SK-N-SH (cell line): Measurements from ENCODE around the gene PTAR1. TPM values are rescaled to one million over a fixed set of nuclear protein-coding genes. Genes with fewer than 3 reads are reported as not detected.

ENCODE experiments used
- CTCF ChIA-PET: fragments of 300-600, 350-600 bp; formaldehyde crosslinking; extraction: SDS; loops from one replicate; lab custom pipeline; 2021; lab: Yijun Ruan, JAX
- POLR2A ChIA-PET: fragments of 350-600 bp; sonication (Branson Sonifier 250); formaldehyde crosslinking; extraction: SDS; loops from one replicate; lab custom pipeline; 2020; ENCODE audit warnings: antibody characterized with exemption, inconsistent platforms; lab: Yijun Ruan, JAX
- DNase-seq: peaks from one replicate; pipeline ENCODE4 v3.0.0; 2012
- H2AFZ ChIP-seq: fragments of 200-600 bp; sonication (generic); 2 replicates; pipeline ENCODE4 v1.8.1; 2016; ENCODE audit warnings: antibody characterized with exemption, mild to moderate bottlenecking, low read depth
- H3F3A ChIP-seq: fragments of 200-600 bp; sonication (generic); replicated peaks from 2 replicates; pipeline ENCODE3; 2016; ENCODE audit warnings: antibody characterized with exemption, mild to moderate bottlenecking; ENCODE audit not compliant: insufficient read depth
- H3K27ac ChIP-seq, 2 experiments: fragments of 200-500 bp in 1 of 2; fragments of 200-600 bp in 1 of 2; sonication (Bioruptor generic) in 1 of 2; sonication (generic), shearing (Covaris generic) in 1 of 2; 2 replicates each; pipeline versions ENCODE4 v1.5.1 to v1.6.1; 2014 to 2016; ENCODE audit warnings: low read depth in 2 of 2, inconsistent platforms in 1 of 2, low read length in 1 of 2, mild to moderate bottlenecking in 1 of 2, mixed read lengths in 1 of 2
- H3K27me3 ChIP-seq: fragments of 200-600 bp; sonication (generic), shearing (Covaris generic); 2 replicates; pipeline ENCODE4 v1.6.1; 2016; ENCODE audit warnings: mixed run types; ENCODE audit not compliant: insufficient read depth
- H3K36me3 ChIP-seq, 2 experiments: fragments of 200-500 bp in 1 of 2; fragments of 200-600 bp in 1 of 2; sonication (Bioruptor generic) in 1 of 2; sonication (generic) in 1 of 2; replicated peaks in 1 of 2; 2 replicates each; pipeline versions ENCODE3 to v1.5.1; 2014 to 2016; ENCODE audit warnings: low read length in 1 of 2, mild to moderate bottlenecking in 1 of 2; ENCODE audit not compliant: insufficient read depth in 2 of 2, control insufficient read depth in 1 of 2
- H3K4me1 ChIP-seq, 2 experiments: fragments of 200-500 bp in 1 of 2; fragments of 200-600 bp in 1 of 2; sonication (Bioruptor generic) in 1 of 2; sonication (generic), shearing (Covaris generic) in 1 of 2; 2 replicates each; pipeline versions ENCODE4 v1.5.1 to v1.6.1; 2014 to 2016; ENCODE audit warnings: low read depth in 1 of 2, low read length in 1 of 2, mixed run types in 1 of 2; ENCODE audit not compliant: insufficient read depth in 2 of 2, control insufficient read depth in 1 of 2
- H3K4me2 ChIP-seq: fragments of 200-600 bp; sonication (generic), shearing (Covaris generic); 2 replicates; pipeline ENCODE4 v1.6.1; 2017; ENCODE audit warnings: mixed run types
- H3K4me3 ChIP-seq, 2 experiments: fragments of 200-500 bp in 1 of 2; fragments of 200-600 bp in 1 of 2; sonication (Bioruptor generic) in 1 of 2; sonication (generic), shearing (Covaris generic) in 1 of 2; 2 replicates each; pipeline versions ENCODE4 v1.5.1 to v1.8.1; 2014 to 2016; ENCODE audit warnings: low read depth in 2 of 2, inconsistent platforms in 1 of 2, low read length in 1 of 2, mild to moderate bottlenecking in 1 of 2, mixed read lengths in 1 of 2, moderate library complexity in 1 of 2
- H3K79me2 ChIP-seq: fragments of 200-600 bp; sonication (generic); 2 replicates; pipeline ENCODE4 v1.8.1; 2017; ENCODE audit warnings: mild to moderate bottlenecking; ENCODE audit not compliant: insufficient read depth
- H3K9ac ChIP-seq: fragments of 200-600 bp; sonication (generic); 2 replicates; pipeline ENCODE4 v1.6.1; 2017; ENCODE audit warnings: mixed run types
- H3K9me2 ChIP-seq: fragments of 200-600 bp; sonication (generic); 2 replicates; pipeline ENCODE4 v1.6.1; 2017; ENCODE audit warnings: mixed run types
- H3K9me3 ChIP-seq: fragments of 200-600 bp; sonication (generic); 2 replicates; pipeline ENCODE4 v1.6.1; 2017; ENCODE audit warnings: mixed run types, mild to moderate bottlenecking, moderate library complexity
- H4K20me1 ChIP-seq: fragments of 200-600 bp; sonication (generic); 2 replicates; pipeline ENCODE4 v1.6.1; 2017; ENCODE audit warnings: mild to moderate bottlenecking, mixed run types; ENCODE audit not compliant: insufficient read depth
- EZH2phosphoT487 ChIP-seq: fragments of 200-600 bp; sonication (generic); IDR thresholded peaks from 2 replicates; pipeline ENCODE4 v1.6.1; 2017; ENCODE audit warnings: low read depth, mixed run types, mild to moderate bottlenecking, antibody characterized with exemption, moderate library complexity, borderline replicate concordance
- FOSL2 ChIP-seq: IDR thresholded peaks from 2 replicates; pipeline ENCODE4 v1.4.0; 2012; ENCODE audit warnings: low read depth, mild to moderate bottlenecking, moderate library complexity, borderline replicate concordance
- GABPA ChIP-seq: IDR thresholded peaks from 2 replicates; pipeline ENCODE4 v1.4.0; 2012; ENCODE audit warnings: low read depth, mild to moderate bottlenecking
- GATA2 ChIP-seq: sonication (generic); formaldehyde crosslinking; IDR thresholded peaks from 2 replicates; pipeline ENCODE4 v1.5.0; 2020; ENCODE audit warnings: mild to moderate bottlenecking, missing genetic modification reagents
- JUND ChIP-seq: IDR thresholded peaks from 2 replicates; pipeline ENCODE4 v1.4.0; 2012
- MEF2A ChIP-seq: IDR thresholded peaks from 2 replicates; pipeline ENCODE4 v1.4.0; 2012; ENCODE audit warnings: low read depth, borderline replicate concordance
- MXI1 ChIP-seq: IDR thresholded peaks from 2 replicates; pipeline ENCODE4 v1.6.1; 2012; ENCODE audit warnings: mild to moderate bottlenecking, low read depth, low read length, improper control_type of control experiment
- RCOR1 ChIP-seq: fragments of 150-350 bp; IDR thresholded peaks from 2 replicates; pipeline ENCODE4 v1.6.1; 2017; ENCODE audit warnings: antibody characterized with exemption, low read length
- SIN3A ChIP-seq: IDR thresholded peaks from 2 replicates; pipeline ENCODE4 v1.6.1; 2012; ENCODE audit warnings: low read depth, mild to moderate bottlenecking, low read length, moderate library complexity, borderline replicate concordance
- SMC3 ChIP-seq: IDR thresholded peaks from 2 replicates; pipeline ENCODE4 v1.6.1; 2012; ENCODE audit warnings: low read depth, low read length, improper control_type of control experiment
- TAF1 ChIP-seq: IDR thresholded peaks from 2 replicates; pipeline ENCODE4 v1.6.1; 2012; ENCODE audit warnings: low read depth, mild to moderate bottlenecking, low read length, moderate library complexity, borderline replicate concordance
- YY1 ChIP-seq: IDR thresholded peaks from 2 replicates; pipeline ENCODE4 v1.4.0; 2012; ENCODE audit warnings: low read depth, mild to moderate bottlenecking
- WGBS: methylation state at CpG from one replicate; pipeline ENCODE4 v1.1.6; 2017; ENCODE audit warnings: low lambda C conversion rate; 5-methylcytosine and 5-hydroxymethylcytosine counted together
- polyA plus RNA-seq, 3 experiments: library from polyadenylated mRNA; depleted of rRNA; stranded (reverse); fragments of >200 nt; gene quantifications; 2 replicates each; pipeline ENCODE4 v1.2.3, GENCODE V29; 2012
- TF ChIP-seq, protein P1 (sequence below): IDR thresholded peaks from 2 replicates; pipeline ENCODE4 v1.4.0; 2012; ENCODE audit warnings: low read depth, borderline replicate concordance
- TF ChIP-seq, protein P2 (sequence below): fragments of 150-350 bp; IDR thresholded peaks from 2 replicates; pipeline ENCODE4 v1.6.1; 2016; ENCODE audit warnings: mild to moderate bottlenecking, low read depth, low read length
- TF ChIP-seq, protein P3 (sequence below): fragments of 200-600 bp; sonication (generic); IDR thresholded peaks from 2 replicates; pipeline ENCODE4 v1.6.1; 2017; ENCODE audit warnings: antibody characterized with exemption, mild to moderate bottlenecking, moderate library complexity
- TF ChIP-seq, protein P4 (sequence below): IDR thresholded peaks from 2 replicates; pipeline ENCODE4 v1.4.0; 2012; ENCODE audit warnings: low read depth, borderline replicate concordance
- TF ChIP-seq, protein P5 (sequence below): IDR thresholded peaks from 2 replicates; pipeline ENCODE4; 2012
- TF ChIP-seq, protein P6 (sequence below): fragments of 150-350 bp; IDR thresholded peaks from 2 replicates; pipeline ENCODE4 v1.6.1; 2017; ENCODE audit warnings: antibody characterized with exemption, low read length, low read depth, borderline replicate concordance
- TF ChIP-seq, protein P7 (sequence below): IDR thresholded peaks from 2 replicates; pipeline ENCODE4 v1.6.1; 2012; ENCODE audit warnings: mild to moderate bottlenecking, low read depth, low read length, moderate library complexity

The PTAR1 gene
- polyA plus RNA-seq, 1 of the 3 experiments (the other 2 are of a cell fraction), result 4.7 TPM

DNA sequence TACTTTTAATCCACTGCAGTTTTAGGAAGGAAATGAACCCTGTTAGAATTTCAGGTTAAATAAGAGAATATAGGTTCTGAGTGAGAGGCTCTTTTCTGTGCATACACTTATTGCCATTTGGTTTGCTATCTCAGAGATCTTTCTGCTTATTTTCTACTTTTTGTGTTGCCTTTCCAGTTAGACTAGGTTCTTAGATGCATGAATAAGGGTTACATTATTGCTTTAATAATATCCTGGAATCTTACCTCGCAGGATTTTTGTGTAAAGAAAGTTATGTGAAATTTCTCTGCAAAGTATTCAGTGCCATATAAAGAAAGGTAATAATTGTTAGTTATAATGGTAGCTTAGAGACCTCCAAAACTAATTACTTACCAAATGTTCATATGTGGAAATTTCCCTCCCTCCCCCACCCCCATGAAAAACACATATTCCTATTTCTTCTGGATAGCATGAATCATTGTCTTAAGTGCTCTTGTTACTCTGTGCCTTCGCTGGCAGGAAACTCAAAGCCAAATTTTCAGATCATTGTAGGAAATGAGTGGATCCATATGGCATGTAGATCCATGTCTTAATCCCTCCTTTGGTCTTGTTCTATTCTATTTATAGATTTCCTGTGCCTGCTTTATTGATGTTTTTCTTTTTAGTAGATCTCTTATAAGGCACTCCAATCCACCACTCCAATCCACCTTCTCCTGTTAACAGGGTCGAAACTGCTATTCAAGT is 84.9 kb downstream of the PTAR1 start:
- Histone ChIP-seq H3K9ac (peak overlapping the region; percentile 34; the same call in 1 of the 2 replicates), H3K9me3 (no peaks in the 10 kb centered on the region), H3K79me2 (peaks cover 4% of the 10 kb centered on the region; the same call in 1 of the 2 replicates), H3K27me3 (no peaks in the 10 kb centered on the region), H3K36me3 (no peaks in the 10 kb centered on the region), H3F3A (peaks cover 32% of the 10 kb centered on the region), H3K4me1 (peaks cover 8 to 36% of the 10 kb centered on the region in 2 experiments; a peak in 3 of 4 replicates), H4K20me1 (no peaks in the 10 kb centered on the region), H2AFZ (peak overlapping the region; percentile 76), H3K27ac (peak overlapping the region; percentile 44 to 92; a peak in 3 of 4 replicates), H3K4me3 (no peak overlapping the region), H3K9me2 (no peaks in the 10 kb centered on the region), H3K4me2 (peak overlapping the region; percentile 95)
- WGBS, result 27% methylated on average over 3 of the region's 3 CpGs
- DNase-seq, result no peak
- CTCF ChIA-PET, result interaction anchor here (0.8 to 4.6 kb wide), 2 partner anchors 27 to 244 kb away, joined by 3 to 46 read pairs; no protein-coding TSS in a partner anchor
- POLR2A ChIA-PET, result no interaction called here
- TF ChIP-seq, protein P1, sequence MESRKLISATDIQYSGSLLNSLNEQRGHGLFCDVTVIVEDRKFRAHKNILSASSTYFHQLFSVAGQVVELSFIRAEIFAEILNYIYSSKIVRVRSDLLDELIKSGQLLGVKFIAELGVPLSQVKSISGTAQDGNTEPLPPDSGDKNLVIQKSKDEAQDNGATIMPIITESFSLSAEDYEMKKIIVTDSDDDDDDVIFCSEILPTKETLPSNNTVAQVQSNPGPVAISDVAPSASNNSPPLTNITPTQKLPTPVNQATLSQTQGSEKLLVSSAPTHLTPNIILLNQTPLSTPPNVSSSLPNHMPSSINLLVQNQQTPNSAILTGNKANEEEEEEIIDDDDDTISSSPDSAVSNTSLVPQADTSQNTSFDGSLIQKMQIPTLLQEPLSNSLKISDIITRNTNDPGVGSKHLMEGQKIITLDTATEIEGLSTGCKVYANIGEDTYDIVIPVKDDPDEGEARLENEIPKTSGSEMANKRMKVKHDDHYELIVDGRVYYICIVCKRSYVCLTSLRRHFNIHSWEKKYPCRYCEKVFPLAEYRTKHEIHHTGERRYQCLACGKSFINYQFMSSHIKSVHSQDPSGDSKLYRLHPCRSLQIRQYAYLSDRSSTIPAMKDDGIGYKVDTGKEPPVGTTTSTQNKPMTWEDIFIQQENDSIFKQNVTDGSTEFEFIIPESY, result 0 out of 2 replicates have a peak, but pooled peaks have one; percentile 29
- TF ChIP-seq GATA2 (CRISPR knock-in tag), result no peak
- peak; percentile 75 for TF ChIP-seq JUND
- TF ChIP-seq, protein P2, sequence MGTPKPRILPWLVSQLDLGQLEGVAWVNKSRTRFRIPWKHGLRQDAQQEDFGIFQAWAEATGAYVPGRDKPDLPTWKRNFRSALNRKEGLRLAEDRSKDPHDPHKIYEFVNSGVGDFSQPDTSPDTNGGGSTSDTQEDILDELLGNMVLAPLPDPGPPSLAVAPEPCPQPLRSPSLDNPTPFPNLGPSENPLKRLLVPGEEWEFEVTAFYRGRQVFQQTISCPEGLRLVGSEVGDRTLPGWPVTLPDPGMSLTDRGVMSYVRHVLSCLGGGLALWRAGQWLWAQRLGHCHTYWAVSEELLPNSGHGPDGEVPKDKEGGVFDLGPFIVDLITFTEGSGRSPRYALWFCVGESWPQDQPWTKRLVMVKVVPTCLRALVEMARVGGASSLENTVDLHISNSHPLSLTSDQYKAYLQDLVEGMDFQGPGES, result no peak
- TF ChIP-seq MEF2A, result peak; percentile 97
- TF ChIP-seq, protein P3, sequence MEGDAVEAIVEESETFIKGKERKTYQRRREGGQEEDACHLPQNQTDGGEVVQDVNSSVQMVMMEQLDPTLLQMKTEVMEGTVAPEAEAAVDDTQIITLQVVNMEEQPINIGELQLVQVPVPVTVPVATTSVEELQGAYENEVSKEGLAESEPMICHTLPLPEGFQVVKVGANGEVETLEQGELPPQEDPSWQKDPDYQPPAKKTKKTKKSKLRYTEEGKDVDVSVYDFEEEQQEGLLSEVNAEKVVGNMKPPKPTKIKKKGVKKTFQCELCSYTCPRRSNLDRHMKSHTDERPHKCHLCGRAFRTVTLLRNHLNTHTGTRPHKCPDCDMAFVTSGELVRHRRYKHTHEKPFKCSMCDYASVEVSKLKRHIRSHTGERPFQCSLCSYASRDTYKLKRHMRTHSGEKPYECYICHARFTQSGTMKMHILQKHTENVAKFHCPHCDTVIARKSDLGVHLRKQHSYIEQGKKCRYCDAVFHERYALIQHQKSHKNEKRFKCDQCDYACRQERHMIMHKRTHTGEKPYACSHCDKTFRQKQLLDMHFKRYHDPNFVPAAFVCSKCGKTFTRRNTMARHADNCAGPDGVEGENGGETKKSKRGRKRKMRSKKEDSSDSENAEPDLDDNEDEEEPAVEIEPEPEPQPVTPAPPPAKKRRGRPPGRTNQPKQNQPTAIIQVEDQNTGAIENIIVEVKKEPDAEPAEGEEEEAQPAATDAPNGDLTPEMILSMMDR, result no peak
- no peak for TF ChIP-seq GABPA
- no peak for TF ChIP-seq SMC3
- TF ChIP-seq YY1, result no peak
- TF ChIP-seq, protein P4, sequence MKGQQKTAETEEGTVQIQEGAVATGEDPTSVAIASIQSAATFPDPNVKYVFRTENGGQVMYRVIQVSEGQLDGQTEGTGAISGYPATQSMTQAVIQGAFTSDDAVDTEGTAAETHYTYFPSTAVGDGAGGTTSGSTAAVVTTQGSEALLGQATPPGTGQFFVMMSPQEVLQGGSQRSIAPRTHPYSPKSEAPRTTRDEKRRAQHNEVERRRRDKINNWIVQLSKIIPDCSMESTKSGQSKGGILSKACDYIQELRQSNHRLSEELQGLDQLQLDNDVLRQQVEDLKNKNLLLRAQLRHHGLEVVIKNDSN, result no peak
- TF ChIP-seq, protein P5, sequence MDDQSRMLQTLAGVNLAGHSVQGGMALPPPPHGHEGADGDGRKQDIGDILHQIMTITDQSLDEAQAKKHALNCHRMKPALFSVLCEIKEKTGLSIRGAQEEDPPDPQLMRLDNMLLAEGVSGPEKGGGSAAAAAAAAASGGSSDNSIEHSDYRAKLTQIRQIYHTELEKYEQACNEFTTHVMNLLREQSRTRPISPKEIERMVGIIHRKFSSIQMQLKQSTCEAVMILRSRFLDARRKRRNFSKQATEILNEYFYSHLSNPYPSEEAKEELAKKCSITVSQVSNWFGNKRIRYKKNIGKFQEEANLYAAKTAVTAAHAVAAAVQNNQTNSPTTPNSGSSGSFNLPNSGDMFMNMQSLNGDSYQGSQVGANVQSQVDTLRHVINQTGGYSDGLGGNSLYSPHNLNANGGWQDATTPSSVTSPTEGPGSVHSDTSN, result peak; percentile 69
- TF ChIP-seq, protein P6, sequence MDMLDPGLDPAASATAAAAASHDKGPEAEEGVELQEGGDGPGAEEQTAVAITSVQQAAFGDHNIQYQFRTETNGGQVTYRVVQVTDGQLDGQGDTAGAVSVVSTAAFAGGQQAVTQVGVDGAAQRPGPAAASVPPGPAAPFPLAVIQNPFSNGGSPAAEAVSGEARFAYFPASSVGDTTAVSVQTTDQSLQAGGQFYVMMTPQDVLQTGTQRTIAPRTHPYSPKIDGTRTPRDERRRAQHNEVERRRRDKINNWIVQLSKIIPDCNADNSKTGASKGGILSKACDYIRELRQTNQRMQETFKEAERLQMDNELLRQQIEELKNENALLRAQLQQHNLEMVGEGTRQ, result no peak
- TF ChIP-seq TAF1, result no peak
- no peak for TF ChIP-seq EZH2phosphoT487
- TF ChIP-seq, protein P7, sequence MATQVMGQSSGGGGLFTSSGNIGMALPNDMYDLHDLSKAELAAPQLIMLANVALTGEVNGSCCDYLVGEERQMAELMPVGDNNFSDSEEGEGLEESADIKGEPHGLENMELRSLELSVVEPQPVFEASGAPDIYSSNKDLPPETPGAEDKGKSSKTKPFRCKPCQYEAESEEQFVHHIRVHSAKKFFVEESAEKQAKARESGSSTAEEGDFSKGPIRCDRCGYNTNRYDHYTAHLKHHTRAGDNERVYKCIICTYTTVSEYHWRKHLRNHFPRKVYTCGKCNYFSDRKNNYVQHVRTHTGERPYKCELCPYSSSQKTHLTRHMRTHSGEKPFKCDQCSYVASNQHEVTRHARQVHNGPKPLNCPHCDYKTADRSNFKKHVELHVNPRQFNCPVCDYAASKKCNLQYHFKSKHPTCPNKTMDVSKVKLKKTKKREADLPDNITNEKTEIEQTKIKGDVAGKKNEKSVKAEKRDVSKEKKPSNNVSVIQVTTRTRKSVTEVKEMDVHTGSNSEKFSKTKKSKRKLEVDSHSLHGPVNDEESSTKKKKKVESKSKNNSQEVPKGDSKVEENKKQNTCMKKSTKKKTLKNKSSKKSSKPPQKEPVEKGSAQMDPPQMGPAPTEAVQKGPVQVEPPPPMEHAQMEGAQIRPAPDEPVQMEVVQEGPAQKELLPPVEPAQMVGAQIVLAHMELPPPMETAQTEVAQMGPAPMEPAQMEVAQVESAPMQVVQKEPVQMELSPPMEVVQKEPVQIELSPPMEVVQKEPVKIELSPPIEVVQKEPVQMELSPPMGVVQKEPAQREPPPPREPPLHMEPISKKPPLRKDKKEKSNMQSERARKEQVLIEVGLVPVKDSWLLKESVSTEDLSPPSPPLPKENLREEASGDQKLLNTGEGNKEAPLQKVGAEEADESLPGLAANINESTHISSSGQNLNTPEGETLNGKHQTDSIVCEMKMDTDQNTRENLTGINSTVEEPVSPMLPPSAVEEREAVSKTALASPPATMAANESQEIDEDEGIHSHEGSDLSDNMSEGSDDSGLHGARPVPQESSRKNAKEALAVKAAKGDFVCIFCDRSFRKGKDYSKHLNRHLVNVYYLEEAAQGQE, result no peak
- no peak for TF ChIP-seq MXI1
- TF ChIP-seq RCOR1, result no peak
- no peak for TF ChIP-seq SIN3A
- peak; percentile 80; the same call in 1 of the 2 replicates for TF ChIP-seq FOSL2
